H9 (cell line): ENCODE data around the gene DHRS7B. TPM values are rescaled to one million over a fixed set of nuclear protein-coding genes. Genes with fewer than 3 reads are reported as not detected.

ENCODE experiments used
- DNase-seq: peaks from one replicate; pipeline ENCODE4 v3.0.0-alpha.2; 2017
- H2AFZ ChIP-seq: one replicate; pipeline ENCODE4 v1.6.1; 2013; ENCODE audit warnings: mild to moderate bottlenecking, low read length, control low read depth, moderate library complexity
- H2AK5ac ChIP-seq: 2 replicates; pipeline ENCODE4 v1.6.1; 2013; ENCODE audit warnings: low read length, control low read depth, mixed read lengths; ENCODE audit not compliant: insufficient read length
- H2BK120ac ChIP-seq: one replicate; pipeline ENCODE4 v1.6.1; 2013; ENCODE audit warnings: low read depth, mild to moderate bottlenecking, low read length, control low read depth, inconsistent platforms; ENCODE audit not compliant: poor library complexity, severe bottlenecking
- H2BK12ac ChIP-seq: 2 replicates; pipeline ENCODE4 v1.6.1; 2013; ENCODE audit warnings: low read length, control low read depth, mixed read lengths, low read depth; ENCODE audit not compliant: insufficient read length
- H2BK15ac ChIP-seq: 2 replicates; pipeline ENCODE4 v1.6.1; 2013; ENCODE audit warnings: low read depth, low read length, control low read depth
- H2BK20ac ChIP-seq: one replicate; pipeline ENCODE4 v1.6.1; 2013; ENCODE audit warnings: low read depth, mild to moderate bottlenecking, low read length, control low read depth, inconsistent platforms; ENCODE audit not compliant: poor library complexity, severe bottlenecking
- H2BK5ac ChIP-seq: 2 replicates; pipeline ENCODE4 v1.6.1; 2013; ENCODE audit warnings: low read length, control low read depth, mixed read lengths; ENCODE audit not compliant: insufficient read length
- H3K14ac ChIP-seq: 2 replicates; pipeline ENCODE4 v1.6.1; 2013; ENCODE audit warnings: low read length, control low read depth; ENCODE audit not compliant: insufficient read depth
- H3K18ac ChIP-seq: 2 replicates; pipeline ENCODE4 v1.6.1; 2013; ENCODE audit warnings: low read depth, mild to moderate bottlenecking, mixed read lengths, low read length, control low read depth; ENCODE audit not compliant: insufficient read length
- H3K23ac ChIP-seq: 2 replicates; pipeline ENCODE4 v1.6.1; 2013; ENCODE audit warnings: low read length, control low read depth, mixed read lengths, low read depth; ENCODE audit not compliant: insufficient read length
- H3K23me2 ChIP-seq: 2 replicates; pipeline ENCODE4 v1.6.1; 2013; ENCODE audit warnings: low read depth, mild to moderate bottlenecking, mixed read lengths, low read length, control low read depth; ENCODE audit not compliant: insufficient read length, poor library complexity, severe bottlenecking
- H3K27ac ChIP-seq: 2 replicates; pipeline ENCODE4 v1.5.1; 2013; ENCODE audit warnings: low read length, control low read depth, mixed read lengths, low read depth; ENCODE audit not compliant: insufficient read length
- H3K27me3 ChIP-seq: 2 replicates; pipeline ENCODE4 v1.6.1; 2013; ENCODE audit warnings: low read length, control low read depth, inconsistent platforms; ENCODE audit not compliant: insufficient read depth
- H3K4ac ChIP-seq: 2 replicates; pipeline ENCODE4 v1.6.1; 2013; ENCODE audit warnings: low read depth, mild to moderate bottlenecking, control low read depth, inconsistent platforms, low read length, moderate library complexity
- H3K4me1 ChIP-seq: 2 replicates; pipeline ENCODE4 v1.6.1; 2013; ENCODE audit warnings: low read length, control low read depth, inconsistent platforms; ENCODE audit not compliant: insufficient read depth
- H3K4me2 ChIP-seq: 2 replicates; pipeline ENCODE4 v1.6.1; 2013; ENCODE audit warnings: low read length, control low read depth, mixed read lengths; ENCODE audit not compliant: insufficient read length, insufficient read depth
- H3K56ac ChIP-seq: 2 replicates; pipeline ENCODE4 v1.6.1; 2013; ENCODE audit warnings: low read depth, mild to moderate bottlenecking, mixed read lengths, low read length, control low read depth; ENCODE audit not compliant: insufficient read length
- H3K79me1 ChIP-seq: 2 replicates; pipeline ENCODE4 v1.6.1; 2013; ENCODE audit warnings: low read depth, mild to moderate bottlenecking, moderate library complexity, low read length, control low read depth, inconsistent platforms; ENCODE audit not compliant: insufficient read depth, poor library complexity, severe bottlenecking
- H3K79me2 ChIP-seq: 2 replicates; pipeline ENCODE4 v1.6.1; 2013; ENCODE audit warnings: low read length, control low read depth, inconsistent platforms; ENCODE audit not compliant: insufficient read depth
- H3K9ac ChIP-seq: 2 replicates; pipeline ENCODE4 v1.6.1; 2013; ENCODE audit warnings: low read length, control low read depth, mixed read lengths; ENCODE audit not compliant: insufficient read length; ENCODE audit errors: extremely low read depth
- H3K9me3 ChIP-seq: one replicate; pipeline ENCODE4 v1.6.1; 2013; ENCODE audit warnings: low read depth, low read length, inconsistent platforms; ENCODE audit not compliant: control insufficient read depth
- H3T11ph ChIP-seq: one replicate; pipeline ENCODE4 v1.6.1; 2013; ENCODE audit warnings: mild to moderate bottlenecking, low read length, control low read depth, inconsistent platforms
- H4K20me1 ChIP-seq: one replicate; pipeline ENCODE4 v1.6.1; 2013; ENCODE audit not compliant: control insufficient read depth, insufficient read length, insufficient read depth
- H4K5ac ChIP-seq: 2 replicates; pipeline ENCODE4 v1.6.1; 2013; ENCODE audit warnings: low read depth, mild to moderate bottlenecking, mixed read lengths, low read length, control low read depth; ENCODE audit not compliant: insufficient read length
- H4K8ac ChIP-seq: replicated peaks from 2 replicates; pipeline ENCODE4 v1.6.1; 2013; ENCODE audit warnings: low read length, control low read depth, mixed read lengths, low read depth; ENCODE audit not compliant: insufficient read length
- H4K91ac ChIP-seq: 2 replicates; pipeline ENCODE4 v1.6.1; 2013; ENCODE audit warnings: low read depth, mild to moderate bottlenecking, moderate library complexity, mixed read lengths, low read length, control low read depth; ENCODE audit not compliant: insufficient read length
- H3K27ac Mint-ChIP-seq, 3 experiments: 2 replicates in 2 of 3; 3 replicates in 1 of 3; pipeline ENCODE4 v1.8.0; 2020 to 2021; ENCODE audit warnings: mixed read lengths in 3 of 3, mild to moderate bottlenecking in 1 of 3, moderate library complexity in 1 of 3
- H3K27me3 Mint-ChIP-seq: 2 replicates; pipeline ENCODE4 v1.8.0; 2021; ENCODE audit warnings: low read depth, mild to moderate bottlenecking, moderate library complexity, mixed read lengths
- H3K36me3 Mint-ChIP-seq, 3 experiments: 2 replicates in 2 of 3; 3 replicates in 1 of 3; pipeline ENCODE4 v1.8.0; 2020 to 2021; ENCODE audit warnings: low read depth in 3 of 3, mixed read lengths in 3 of 3; ENCODE audit not compliant: insufficient read depth in 1 of 3
- H3K4me1 Mint-ChIP-seq, 2 experiments: 2 replicates each; pipeline ENCODE4 v1.8.0; 2020; ENCODE audit warnings: mixed read lengths in 2 of 2
- H3K4me3 Mint-ChIP-seq, 2 experiments: 2 replicates in 1 of 2; 3 replicates in 1 of 2; pipeline ENCODE4 v1.8.0; 2020 to 2021; ENCODE audit warnings: mild to moderate bottlenecking in 2 of 2, mixed read lengths in 2 of 2, moderate library complexity in 1 of 2
- H3K9me3 Mint-ChIP-seq, 2 experiments: 2 replicates in 1 of 2; 3 replicates in 1 of 2; pipeline ENCODE4 v1.8.0; 2020; ENCODE audit warnings: mild to moderate bottlenecking in 2 of 2, mixed read lengths in 2 of 2, moderate library complexity in 1 of 2
- WGBS: extraction: QIAGEN DNeasy Blood & Tissue Kit; methylation state at CpG from one replicate; pipeline ENCODE4 v1.1.7; 2013; ENCODE audit warnings: missing lambda C conversion rate, low lambda C conversion rate, mixed read lengths; ENCODE audit not compliant: insufficient read length; ENCODE audit errors: extremely low coverage; 5-methylcytosine and 5-hydroxymethylcytosine counted together
- total RNA-seq: library from RNA; stranded (reverse); gene quantifications from 2 replicates; pipeline ENCODE4 v1.2.1, GENCODE V29; 2021
- TF ChIP-seq, protein P1 (sequence below): fragments of 200-600 bp; sonication (generic); conservative IDR thresholded peaks from 3 replicates; pipeline ENCODE4 v1.8.0; 2021; ENCODE audit warnings: antibody characterized with exemption, mild to moderate bottlenecking

The DHRS7B gene
- total RNA-seq, 1 experiment from 2014 or later, result 20.3 TPM

- no peak overlapping the region for H3K14ac ChIP-seq
- H4K5ac ChIP-seq, result no peak overlapping the region
- DNase-seq, result no peak
- H2BK5ac ChIP-seq, result no peak overlapping the region
- H3K36me3 Mint-ChIP-seq, result no peaks in the 10 kb centered on the region; a peak in 2 of 7 replicates
- H3K4me2 ChIP-seq, result no peak overlapping the region
- H3K27ac Mint-ChIP-seq, result no peak overlapping the region
- no peak overlapping the region for H3K23ac ChIP-seq
- no peaks in the 10 kb centered on the region for H3K4me1 Mint-ChIP-seq
- no peak overlapping the region for H4K8ac ChIP-seq
- no peaks in the 10 kb centered on the region for H3K9me3 ChIP-seq
- no peaks in the 10 kb centered on the region for H3K27me3 Mint-ChIP-seq
- H2BK120ac ChIP-seq, result no peak overlapping the region
- H3T11ph ChIP-seq, result no peak overlapping the region
- no peaks in the 10 kb centered on the region for H3K79me1 ChIP-seq
- no peak overlapping the region for H3K4ac ChIP-seq
- no peaks in the 10 kb centered on the region for H3K23me2 ChIP-seq
- no peaks in the 10 kb centered on the region for H3K9me3 Mint-ChIP-seq
- H3K18ac ChIP-seq, result no peak overlapping the region
- H4K91ac ChIP-seq, result no peak overlapping the region
- H2AK5ac ChIP-seq, result no peak overlapping the region
- H2BK20ac ChIP-seq, result no peak overlapping the region
- no peak overlapping the region for H3K4me3 Mint-ChIP-seq
- no peak overlapping the region for H3K27ac ChIP-seq
- no peaks in the 10 kb centered on the region for H4K20me1 ChIP-seq
- no CpG with 5 or more reads among the region's 5 CpGs for WGBS
- no peak overlapping the region for H2BK12ac ChIP-seq
- no peak overlapping the region for H2AFZ ChIP-seq
- H3K79me2 ChIP-seq, result no peaks in the 10 kb centered on the region
- no peak overlapping the region for H2BK15ac ChIP-seq
- H3K27me3 ChIP-seq, result no peaks in the 10 kb centered on the region
- H3K56ac ChIP-seq, result no peak overlapping the region
- TF ChIP-seq, protein P1, sequence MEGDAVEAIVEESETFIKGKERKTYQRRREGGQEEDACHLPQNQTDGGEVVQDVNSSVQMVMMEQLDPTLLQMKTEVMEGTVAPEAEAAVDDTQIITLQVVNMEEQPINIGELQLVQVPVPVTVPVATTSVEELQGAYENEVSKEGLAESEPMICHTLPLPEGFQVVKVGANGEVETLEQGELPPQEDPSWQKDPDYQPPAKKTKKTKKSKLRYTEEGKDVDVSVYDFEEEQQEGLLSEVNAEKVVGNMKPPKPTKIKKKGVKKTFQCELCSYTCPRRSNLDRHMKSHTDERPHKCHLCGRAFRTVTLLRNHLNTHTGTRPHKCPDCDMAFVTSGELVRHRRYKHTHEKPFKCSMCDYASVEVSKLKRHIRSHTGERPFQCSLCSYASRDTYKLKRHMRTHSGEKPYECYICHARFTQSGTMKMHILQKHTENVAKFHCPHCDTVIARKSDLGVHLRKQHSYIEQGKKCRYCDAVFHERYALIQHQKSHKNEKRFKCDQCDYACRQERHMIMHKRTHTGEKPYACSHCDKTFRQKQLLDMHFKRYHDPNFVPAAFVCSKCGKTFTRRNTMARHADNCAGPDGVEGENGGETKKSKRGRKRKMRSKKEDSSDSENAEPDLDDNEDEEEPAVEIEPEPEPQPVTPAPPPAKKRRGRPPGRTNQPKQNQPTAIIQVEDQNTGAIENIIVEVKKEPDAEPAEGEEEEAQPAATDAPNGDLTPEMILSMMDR, result no peak
- no peaks in the 10 kb centered on the region for H3K4me1 ChIP-seq
- H3K9ac ChIP-seq, result no peak overlapping the region
These were observed 37.9 kb downstream of the DHRS7B start for GRCh38 chr17:21164620-21165019.
